Esophagus muscularis mucosa (tissue), 3 donors: ENCODE measurements around the gene USP13.

Source experiments
- EP300 ChIP-seq: sonication (generic); formaldehyde crosslinking; IDR thresholded peaks from one replicate; pipeline ENCODE4 v1.6.1; 2017; ENCODE audit warnings: antibody characterized with exemption
- POLR2A ChIP-seq: fragments of 450-650 bp; IDR thresholded peaks from one replicate; pipeline ENCODE4 v1.6.1; 2017; ENCODE audit warnings: antibody characterized with exemption, moderate library complexity, mild to moderate bottlenecking, low read depth
- POLR2AphosphoS5 ChIP-seq, 2 donors: sonication (generic); formaldehyde crosslinking; IDR thresholded peaks; one replicate each; pipeline ENCODE4 v1.6.1; 2017; ENCODE audit warnings: antibody characterized with exemption in 2 of 2

- TF ChIP-seq POLR2AphosphoS5 (IDR thresholded peaks at IDR 0.05) (no peak), EP300 (no peak), POLR2A (no peak)
Measured at GRCh38 chr3:179822296-179822695, 169.5 kb downstream of the USP13 start.
